ENCODE results near the gene MUCL3. TPM values are rescaled to one million over a fixed set of nuclear protein-coding genes. Genes with fewer than 3 reads are reported as not detected.
A peak's percentile ranks its signal among the peaks of the same experiment; 100 is the strongest.
"Not testable (repeated sequence)": the region's sequence is repeated elsewhere in the genome, so short reads cannot be mapped to it uniquely, and the experiment has no call there.

MUCL3 gene
- total RNA-seq, 1 experiment from 2014 or later: 0.15 TPM

- ATAC-seq: no peak
- Histone ChIP-seq H3K36me3 (ENCODE audit: control insufficient read depth in 1 of 2, insufficient read depth in 2 of 2, low read length in 2 of 2) (peaks cover 15 to 36% of the 10 kb centered on the region in 2 experiments; a peak in 3 of 4 replicates), H3K9me2 (ENCODE audit: insufficient read depth) (no peaks in the 10 kb centered on the region), H2AFZ (ENCODE audit: low read depth, low read length, poor library complexity, severe bottlenecking) (no peak overlapping the region), H4K20me1 (ENCODE audit: insufficient read depth) (no peaks in the 10 kb centered on the region), H3K79me2 (ENCODE audit: insufficient read depth, low read length) (peaks cover 15% of the 10 kb centered on the region), H3K9ac (ENCODE audit: low read length) (peak overlapping the region; percentile 93), H3K27ac (ENCODE audit: low read depth, low read length) (peak overlapping the region; percentile 58), H3K27me3 (ENCODE audit: insufficient read depth, low read length) (no peaks in the 10 kb centered on the region), H3K4me2 (ENCODE audit: low read length) (peak overlapping the region; percentile 94), H3K4me3 (replicated peaks in 1 of 2; ENCODE audit: low read depth in 1 of 2, low read length in 2 of 2) (peak overlapping the region; percentile 99), H3K9me3 (ENCODE audit: control insufficient read depth in 1 of 2, insufficient read depth in 1 of 2, low read depth in 1 of 2, low read length in 2 of 2) (no peaks in the 10 kb centered on the region), H3K4me1 (ENCODE audit: control insufficient read depth in 1 of 2, insufficient read depth in 2 of 2, low read length in 2 of 2) (peaks cover 11 to 23% of the 10 kb centered on the region in 2 experiments; a peak in 3 of 4 replicates)
- ChIA-PET CTCF (interaction anchor here (1.3 kb wide), 1 partner anchor 10 kb away, joined by 4 read pairs; no protein-coding TSS in a partner anchor), POLR2A (no interaction called here), RAD21 (ENCODE audit: low non-redundant PET in 1 of 2, low total read pairs in 2 of 2, uncharacterized antibody in 2 of 2, unreplicated experiment in 2 of 2) (no interaction called here)
- TF ChIP-seq POLR2A (IDR thresholded peaks at IDR 0.05; ENCODE audit: borderline replicate concordance, extremely low read depth, insufficient read depth, insufficient read length) (no peak), SRF (IDR thresholded peaks at IDR 0.05; ENCODE audit: low read depth) (no peak), MAX (IDR thresholded peaks at IDR 0.05) (no peak), CTCF (IDR thresholded peaks at IDR 0.05 in 2 of 3, conservative IDR thresholded peaks at IDR 0.05 in 1 of 3; ENCODE audit: borderline replicate concordance in 1 of 3, insufficient read depth in 1 of 3, low read depth in 2 of 3, low read length in 2 of 3) (no peak), REST (IDR thresholded peaks at IDR 0.05; ENCODE audit: low read depth) (no peak), FOSL1 (IDR thresholded peaks at IDR 0.05; ENCODE audit: low read depth) (no peak), ATF3 (IDR thresholded peaks at IDR 0.05) (no peak), ELF1 (IDR thresholded peaks at IDR 0.05; ENCODE audit: borderline replicate concordance, low read depth) (no peak), CBX3 (IDR thresholded peaks at IDR 0.05; ENCODE audit: low read depth) (no peak), EZH2 (IDR thresholded peaks at IDR 0.05) (no peak), SP1 (IDR thresholded peaks at IDR 0.05; ENCODE audit: low read depth) (no peak), RAD21 (IDR thresholded peaks at IDR 0.05; ENCODE audit: low read depth) (no peak), POLR2AphosphoS5 (IDR thresholded peaks at IDR 0.05; ENCODE audit: low read depth, low read length) (no peak), EGR1 (IDR thresholded peaks at IDR 0.05; ENCODE audit: low read depth) (no peak), CEBPB (IDR thresholded peaks at IDR 0.05; ENCODE audit: low read depth) (no peak), SIN3A (IDR thresholded peaks at IDR 0.05; ENCODE audit: low read depth) (no peak), ZNF274 (IDR thresholded peaks at IDR 0.05; ENCODE audit: low read depth, low read length) (no peak), JUND (IDR thresholded peaks at IDR 0.05) (no peak)
- intact Hi-C loops (cut with micrococcal nuclease): loop anchor here (2.0 kb wide), 1 partner anchor 24 kb away; the partner anchor contains the start of gene DDR1
- BruUV-seq (replicated peaks): TSS peak; percentile 46
- no peak for DNase-seq (ENCODE audit: low read depth, low spot score)
Observed at GRCh38 chr6:30908700-30909099, 32.1 kb upstream of the MUCL3 start.

GRCh38 chr6:30910473-30910872, 30.3 kb upstream of the MUCL3 start:
- POLR2A ChIA-PET; CTCF ChIA-PET; H2AFZ ChIP-seq (ENCODE audit: low read depth, low read length, poor library complexity, severe bottlenecking): not testable (repeated sequence)

More at GRCh38 chr6:30910473-30910872, 30.3 kb upstream of the MUCL3 start:
- H3K9ac ChIP-seq (ENCODE audit: low read length); intact Hi-C loops (cut with micrococcal nuclease); H4K20me1 ChIP-seq (ENCODE audit: insufficient read depth); H3K9me3 ChIP-seq (ENCODE audit: control insufficient read depth in 1 of 2, insufficient read depth in 1 of 2, low read depth in 1 of 2, low read length in 2 of 2); H3K9me2 ChIP-seq (ENCODE audit: insufficient read depth); BruUV-seq (replicated peaks); H3K27ac ChIP-seq (ENCODE audit: low read depth, low read length); H3K4me2 ChIP-seq (ENCODE audit: low read length); ATAC-seq; DNase-seq (ENCODE audit: low read depth, low spot score); H3K27me3 ChIP-seq (ENCODE audit: insufficient read depth, low read length); H3K4me3 ChIP-seq (replicated peaks in 1 of 2; ENCODE audit: low read depth in 1 of 2, low read length in 2 of 2): not testable (repeated sequence)
- H3K4me1 ChIP-seq (ENCODE audit: control insufficient read depth in 1 of 2, insufficient read depth in 2 of 2, low read length in 2 of 2): peaks cover 17 to 39% of the 10 kb centered on the region in 2 experiments; a peak in 3 of 4 replicates
- RAD21 ChIA-PET (ENCODE audit: low non-redundant PET in 1 of 2, low total read pairs in 2 of 2, uncharacterized antibody in 2 of 2, unreplicated experiment in 2 of 2): interaction anchor here in 1 of 2 experiments (0.6 kb wide), 1 partner anchor 28 kb away, joined by 4 read pairs; no protein-coding TSS in a partner anchor
- peaks cover 15 to 36% of the 10 kb centered on the region in 2 experiments; a peak in 3 of 4 replicates for H3K36me3 ChIP-seq (ENCODE audit: control insufficient read depth in 1 of 2, insufficient read depth in 2 of 2, low read length in 2 of 2)
- peaks cover 15% of the 10 kb centered on the region for H3K79me2 ChIP-seq (ENCODE audit: insufficient read depth, low read length)
